GM10248 (cell line): Measurements from ENCODE around the gene PTPRN2.

Source experiments
- CTCF ChIA-PET: fragments of 300-600 bp; sonication (Branson Sonifier 250); formaldehyde crosslinking; extraction: SDS; loops from one replicate; lab custom pipeline; 2021; ENCODE audit warnings: antibody characterized with exemption; lab: Yijun Ruan, JAX
- POLR2A ChIA-PET: fragments of 350-650 bp; sonication (Branson Sonifier 250); formaldehyde crosslinking; extraction: SDS; loops from one replicate; lab custom pipeline; 2020; ENCODE audit warnings: antibody characterized with exemption; lab: Yijun Ruan, JAX
- DNase-seq: peaks from one replicate; pipeline ENCODE4 v3.0.0; 2012; ENCODE audit errors: extremely low spot score
- CTCF ChIP-seq: IDR thresholded peaks from 2 replicates; pipeline ENCODE4 v1.5.1; 2012; ENCODE audit warnings: mild to moderate bottlenecking, low read depth; ENCODE audit errors: extremely low read depth, missing control alignments, control extremely low read depth

The PTPRN2 gene

DNA sequence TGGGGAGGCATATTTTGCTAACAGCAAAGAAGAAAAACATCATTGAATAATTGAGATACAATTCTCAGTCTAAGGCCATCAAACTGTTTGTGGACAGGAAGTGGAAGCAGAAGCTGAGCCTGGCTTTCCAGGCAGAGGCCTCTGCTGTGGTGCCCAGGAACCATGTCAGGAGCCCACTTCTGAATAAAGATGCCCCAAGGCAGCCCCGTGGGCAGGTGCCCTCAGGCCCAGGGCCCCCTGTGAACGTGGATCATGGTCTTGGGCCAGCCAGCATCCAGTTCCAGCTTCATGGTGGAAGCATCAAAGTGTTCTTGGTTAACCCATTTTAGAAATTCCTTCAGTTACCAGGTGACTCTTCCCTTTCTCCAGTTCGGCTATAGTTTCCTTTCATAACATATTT is 346.8 kb downstream of the PTPRN2 start:
- DNase-seq, result no peak
- no peak for TF ChIP-seq CTCF
- POLR2A ChIA-PET, result no interaction called here
- CTCF ChIA-PET, result no interaction called here

DNA sequence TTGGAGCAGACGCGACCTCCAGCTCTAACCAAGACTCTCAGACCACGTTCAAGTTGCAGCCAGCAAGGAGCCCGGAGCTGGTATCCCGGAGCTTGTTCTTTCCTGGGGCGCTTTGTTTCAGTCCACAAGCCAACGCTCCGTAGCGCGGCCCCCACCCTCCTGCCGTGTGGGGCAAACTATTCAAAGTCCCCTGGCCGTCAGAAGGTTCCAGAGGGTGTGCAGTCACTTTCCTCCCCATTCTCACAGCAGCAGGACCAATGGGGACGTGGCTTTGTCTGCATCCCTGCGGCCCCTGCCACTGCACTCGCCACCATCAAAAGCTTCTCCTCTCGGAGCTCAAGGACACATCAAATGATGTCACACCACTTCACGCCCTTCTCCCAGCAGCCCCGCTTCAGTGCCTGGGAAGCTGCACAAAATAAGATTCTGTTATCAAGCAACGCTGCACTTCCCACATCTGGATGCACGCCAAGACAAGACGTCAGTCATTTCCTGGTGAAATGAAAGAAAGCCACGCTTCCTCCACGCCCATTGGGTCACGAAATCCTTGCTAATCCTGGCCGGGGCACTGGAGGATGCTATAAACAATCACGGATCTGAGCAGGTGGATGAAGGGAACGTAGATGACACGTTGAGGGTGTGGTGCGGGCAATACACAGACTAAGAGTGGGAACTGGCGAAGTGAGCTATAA is 348.2 kb downstream of the PTPRN2 start:
- DNase-seq, result no peak
- POLR2A ChIA-PET, result no interaction called here
- CTCF ChIA-PET, result no interaction called here

DNA sequence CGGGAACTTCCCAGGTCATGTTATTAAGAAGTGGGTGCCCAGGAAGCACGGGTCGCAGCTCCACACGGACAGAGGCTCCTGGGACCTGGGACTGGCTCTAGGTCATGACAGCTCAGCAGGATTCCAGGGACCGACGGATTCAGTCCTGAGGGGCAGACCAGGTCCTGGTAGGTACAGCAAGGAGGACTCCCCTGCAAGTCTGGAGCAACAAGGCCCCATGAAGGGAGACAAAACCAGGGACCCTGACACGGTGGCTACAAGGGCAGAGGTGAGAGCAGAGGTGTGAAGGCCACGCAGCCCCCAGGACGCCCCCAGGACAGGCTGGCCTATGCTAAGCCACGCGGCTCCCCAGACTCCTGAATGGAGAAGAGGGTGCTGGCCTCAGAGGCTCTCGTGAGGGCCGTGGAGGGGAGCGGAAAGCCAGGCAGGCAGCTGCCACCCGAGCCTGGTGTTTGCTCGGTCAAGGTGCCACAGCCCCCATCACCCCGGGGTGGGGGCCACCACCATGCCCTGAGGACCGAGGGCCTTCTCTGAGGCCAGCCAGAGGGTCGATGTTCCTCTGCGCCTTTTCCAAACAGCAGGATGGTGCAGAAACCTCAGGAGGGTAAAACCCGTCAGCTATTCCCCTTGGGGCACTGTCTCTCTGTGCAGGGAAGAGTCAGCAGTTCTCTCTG is 348.9 kb downstream of the PTPRN2 start:
- POLR2A ChIA-PET, result no interaction called here
- no peak for TF ChIP-seq CTCF
- CTCF ChIA-PET, result no interaction called here
- no peak for DNase-seq

More for the DNA sequence above, 348.2 kb downstream of the PTPRN2 start:
- TF ChIP-seq CTCF, result no peak

DNA sequence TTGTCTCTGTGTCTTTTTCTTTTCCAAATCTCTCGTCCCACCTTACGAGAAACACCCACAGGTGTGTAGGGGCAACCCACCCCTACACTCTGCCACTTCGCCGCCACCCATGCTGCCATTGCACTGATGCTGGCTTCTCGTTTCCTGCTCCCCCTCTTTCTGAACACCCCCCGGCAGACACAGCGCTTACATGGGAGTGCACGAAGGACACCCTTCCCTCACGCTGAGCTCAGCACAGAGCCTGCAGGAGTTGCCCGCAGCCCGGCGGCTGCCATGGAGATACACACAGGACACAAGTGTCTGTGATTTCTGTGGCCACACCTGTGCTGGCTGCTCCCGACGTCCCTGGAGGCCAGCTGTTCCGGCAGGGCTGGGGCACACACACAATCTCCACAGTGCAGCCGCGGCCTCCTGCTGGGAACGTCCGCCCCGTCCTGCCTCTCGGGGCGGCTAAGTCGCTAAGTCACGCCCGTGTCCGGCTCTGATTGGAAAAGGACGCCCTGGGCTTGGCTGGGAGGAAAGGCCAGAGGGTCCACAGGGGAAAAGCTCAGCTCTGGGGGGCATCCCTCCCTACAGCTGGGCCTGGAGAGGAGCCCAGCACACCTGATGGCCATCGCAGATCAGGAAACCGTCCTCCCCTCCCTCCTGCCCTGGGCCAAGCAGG is 349.8 kb downstream of the PTPRN2 start:
- DNase-seq, result no peak
- ChIA-PET POLR2A (no interaction called here), CTCF (no interaction called here)
- TF ChIP-seq CTCF, result no peak

DNA sequence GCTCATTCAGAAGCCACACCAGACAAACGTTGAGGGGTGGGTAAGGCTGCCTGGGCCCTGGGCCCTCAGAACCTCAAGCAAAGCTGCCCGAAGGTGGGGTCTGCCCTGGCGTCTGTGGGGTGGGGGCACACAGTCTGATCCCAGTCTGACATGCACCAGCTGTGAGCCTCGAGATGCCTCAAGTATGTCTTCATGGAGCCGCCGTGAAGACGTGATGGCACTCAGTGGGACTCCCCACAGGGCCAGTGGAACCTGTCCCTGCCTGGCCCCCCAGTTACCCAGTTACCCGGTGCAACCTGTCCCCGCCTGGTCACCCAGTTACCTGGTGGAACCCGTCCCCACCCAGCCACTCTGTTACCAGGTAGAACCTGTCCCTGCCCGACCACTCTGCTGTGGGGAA is 351.2 kb downstream of the PTPRN2 start:
- TF ChIP-seq CTCF, result no peak
- ChIA-PET POLR2A (no interaction called here), CTCF (no interaction called here)
- no peak for DNase-seq

DNA sequence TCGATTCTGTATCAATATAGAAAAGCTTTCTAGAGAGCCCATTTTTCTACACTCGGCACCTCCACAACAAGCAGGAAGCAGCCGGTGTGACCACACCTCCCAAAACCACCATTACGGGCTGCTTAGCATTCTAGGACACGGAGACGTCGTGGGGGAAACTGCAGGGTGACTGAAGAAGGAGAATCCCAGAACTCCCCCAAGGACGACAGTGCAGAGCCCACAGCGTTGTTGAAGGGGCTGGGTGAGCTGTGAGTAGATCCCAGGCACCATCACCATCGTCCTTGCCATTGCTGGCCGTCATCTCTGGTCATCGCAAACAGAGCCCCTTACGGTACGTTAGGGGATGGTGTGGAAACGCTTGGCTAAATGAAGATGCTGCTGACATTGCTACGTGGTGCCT is 351.8 kb downstream of the PTPRN2 start:
- ChIA-PET POLR2A (no interaction called here), CTCF (no interaction called here)
- DNase-seq, result no peak
- no peak for TF ChIP-seq CTCF
